Measurements from ENCODE around the gene TMED7. TPM values are rescaled to one million over a fixed set of nuclear protein-coding genes. Genes with fewer than 3 reads are reported as not detected.

Gene TMED7
- total RNA-seq, 1 donor from 2014 or later = 163 TPM

DNA sequence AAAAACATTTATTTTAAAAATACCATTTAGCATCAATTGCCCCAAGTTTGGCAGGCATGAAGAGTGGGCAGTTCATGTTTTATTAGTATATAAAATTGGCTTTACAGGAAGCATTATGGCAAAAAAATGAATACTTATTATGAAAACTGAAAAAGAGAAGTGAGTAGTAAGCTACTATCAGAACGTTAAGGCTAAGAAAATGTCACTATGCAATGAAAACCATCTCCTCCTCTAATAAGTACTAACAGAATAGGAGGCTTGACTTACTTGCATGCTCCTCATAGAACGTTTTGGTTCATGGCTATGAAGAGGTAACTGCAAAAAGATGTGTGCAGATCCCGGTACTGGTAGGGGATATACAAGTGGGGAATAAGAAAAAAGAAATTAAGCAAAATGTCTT is 47.2 kb downstream of the TMED7 start:
- Histone ChIP-seq H3K9ac (ENCODE audit: low read length) (no peak overlapping the region), H3K27ac (ENCODE audit: low read depth, low read length) (no peak overlapping the region), H3K36me3 (ENCODE audit: insufficient read depth, low read length) (peaks cover 6% of the 10 kb centered on the region), H3K27me3 (ENCODE audit: insufficient read depth, low read length) (no peaks in the 10 kb centered on the region), H4K20me1 (ENCODE audit: insufficient read depth, low read length) (no peaks in the 10 kb centered on the region), H3K4me2 (ENCODE audit: low read length) (no peak overlapping the region), H2AFZ (ENCODE audit: low read depth, low read length) (no peak overlapping the region), H3K4me1 (ENCODE audit: insufficient read depth, low read length) (peaks cover 35% of the 10 kb centered on the region), H3K4me3 (ENCODE audit: insufficient read depth, low read depth, low read length) (no peak overlapping the region), H3K79me2 (ENCODE audit: insufficient read depth, low read length) (peaks cover 20% of the 10 kb centered on the region), H3K9me3 (ENCODE audit: insufficient read depth, low read depth, low read length) (no peaks in the 10 kb centered on the region)
- no peak overlapping the region for H3K4me3 Mint-ChIP-seq (ENCODE audit: unreplicated experiment)
- H3K27ac Mint-ChIP-seq (ENCODE audit: unreplicated experiment) = no peak overlapping the region
- H3K9me3 Mint-ChIP-seq (ENCODE audit: unreplicated experiment) = peaks cover 7% of the 10 kb centered on the region
- FAIRE-seq (no peak), DNase-seq (ENCODE audit: low read depth) (no peak)
- TF ChIP-seq, protein P1, sequence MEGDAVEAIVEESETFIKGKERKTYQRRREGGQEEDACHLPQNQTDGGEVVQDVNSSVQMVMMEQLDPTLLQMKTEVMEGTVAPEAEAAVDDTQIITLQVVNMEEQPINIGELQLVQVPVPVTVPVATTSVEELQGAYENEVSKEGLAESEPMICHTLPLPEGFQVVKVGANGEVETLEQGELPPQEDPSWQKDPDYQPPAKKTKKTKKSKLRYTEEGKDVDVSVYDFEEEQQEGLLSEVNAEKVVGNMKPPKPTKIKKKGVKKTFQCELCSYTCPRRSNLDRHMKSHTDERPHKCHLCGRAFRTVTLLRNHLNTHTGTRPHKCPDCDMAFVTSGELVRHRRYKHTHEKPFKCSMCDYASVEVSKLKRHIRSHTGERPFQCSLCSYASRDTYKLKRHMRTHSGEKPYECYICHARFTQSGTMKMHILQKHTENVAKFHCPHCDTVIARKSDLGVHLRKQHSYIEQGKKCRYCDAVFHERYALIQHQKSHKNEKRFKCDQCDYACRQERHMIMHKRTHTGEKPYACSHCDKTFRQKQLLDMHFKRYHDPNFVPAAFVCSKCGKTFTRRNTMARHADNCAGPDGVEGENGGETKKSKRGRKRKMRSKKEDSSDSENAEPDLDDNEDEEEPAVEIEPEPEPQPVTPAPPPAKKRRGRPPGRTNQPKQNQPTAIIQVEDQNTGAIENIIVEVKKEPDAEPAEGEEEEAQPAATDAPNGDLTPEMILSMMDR (IDR thresholded peaks at IDR 0.05; ENCODE audit: insufficient read depth, low read depth, low read length) = no peak
- TF ChIP-seq EZH2 (IDR thresholded peaks at IDR 0.05; ENCODE audit: insufficient read depth, low read length) = no peak
- peaks cover 41% of the 10 kb centered on the region for H3K4me1 Mint-ChIP-seq (ENCODE audit: low read depth, unreplicated experiment)
- no peaks in the 10 kb centered on the region for H3K27me3 Mint-ChIP-seq (ENCODE audit: low read depth, unreplicated experiment)
- H3K36me3 Mint-ChIP-seq (ENCODE audit: low read depth, unreplicated experiment) = peaks cover 7% of the 10 kb centered on the region

DNA sequence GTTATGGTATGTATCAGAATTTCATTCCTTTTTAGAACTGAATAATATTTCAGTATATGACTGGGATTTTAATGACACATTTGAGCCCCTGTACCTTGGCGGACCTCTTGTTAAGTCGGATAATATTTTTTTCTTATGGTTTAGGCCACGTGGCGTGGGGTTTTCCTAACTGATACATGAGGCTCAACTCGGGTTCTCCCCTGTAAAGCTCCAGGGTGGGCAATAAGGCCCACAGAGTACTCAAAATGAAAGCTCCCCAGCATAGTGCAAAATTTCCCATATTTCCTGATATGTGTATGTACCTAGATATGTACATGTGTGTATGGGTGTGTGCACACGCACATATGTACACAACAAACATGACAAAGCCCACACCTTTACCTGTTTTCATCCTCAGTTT is 48.1 kb downstream of the TMED7 start:
- no peaks in the 10 kb centered on the region for H3K27me3 ChIP-seq (ENCODE audit: insufficient read depth, low read length)
- no peaks in the 10 kb centered on the region for H4K20me1 ChIP-seq (ENCODE audit: insufficient read depth, low read length)
- peaks cover 7% of the 10 kb centered on the region for H3K36me3 Mint-ChIP-seq (ENCODE audit: low read depth, unreplicated experiment)
- no peak overlapping the region for H3K27ac Mint-ChIP-seq (ENCODE audit: unreplicated experiment)
- peaks cover 6% of the 10 kb centered on the region for H3K36me3 ChIP-seq (ENCODE audit: insufficient read depth, low read length)
- no peak for TF ChIP-seq EZH2 (IDR thresholded peaks at IDR 0.05; ENCODE audit: insufficient read depth, low read length)
- TF ChIP-seq, protein P1 (IDR thresholded peaks at IDR 0.05; ENCODE audit: insufficient read depth, low read depth, low read length) = no peak
- DNase-seq (ENCODE audit: low read depth) = no peak
- H3K79me2 ChIP-seq (ENCODE audit: insufficient read depth, low read length) = peaks cover 16% of the 10 kb centered on the region
- peaks cover 37% of the 10 kb centered on the region for H3K4me1 Mint-ChIP-seq (ENCODE audit: low read depth, unreplicated experiment)
- no peak overlapping the region for H3K4me3 ChIP-seq (ENCODE audit: insufficient read depth, low read depth, low read length)
- H3K27ac ChIP-seq (ENCODE audit: low read depth, low read length) = no peak overlapping the region
- no peak overlapping the region for H3K4me3 Mint-ChIP-seq (ENCODE audit: unreplicated experiment)
- H3K27me3 Mint-ChIP-seq (ENCODE audit: low read depth, unreplicated experiment) = no peaks in the 10 kb centered on the region
- H3K4me1 ChIP-seq (ENCODE audit: insufficient read depth, low read length) = peaks cover 32% of the 10 kb centered on the region
- H3K9me3 Mint-ChIP-seq (ENCODE audit: unreplicated experiment) = peaks cover 7% of the 10 kb centered on the region
- FAIRE-seq = no peak
- no peak overlapping the region for H3K9ac ChIP-seq (ENCODE audit: low read length)
- no peak overlapping the region for H2AFZ ChIP-seq (ENCODE audit: low read depth, low read length)
- H3K9me3 ChIP-seq (ENCODE audit: insufficient read depth, low read depth, low read length) = no peaks in the 10 kb centered on the region
- no peak overlapping the region for H3K4me2 ChIP-seq (ENCODE audit: low read length)

DNA sequence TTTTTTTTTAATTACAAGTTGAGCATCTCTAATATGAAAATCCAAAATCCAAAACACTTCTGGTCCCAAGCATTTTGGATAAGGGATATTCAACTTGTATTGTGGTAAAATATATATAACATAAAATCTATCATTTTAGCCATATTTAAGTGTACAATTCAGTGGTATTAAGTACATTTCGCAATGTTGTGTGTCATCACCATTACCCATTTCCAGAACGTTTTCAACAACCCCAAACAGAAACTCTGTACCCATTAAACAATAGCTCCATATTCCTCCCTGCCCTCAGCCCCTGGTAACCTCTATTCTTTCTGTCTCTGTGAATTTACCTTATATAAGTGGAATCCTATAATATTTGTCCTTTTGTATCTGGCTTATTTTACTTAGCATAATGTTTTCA is 48.5 kb downstream of the TMED7 start:
- Histone ChIP-seq H4K20me1 (ENCODE audit: insufficient read depth, low read length) (no peaks in the 10 kb centered on the region), H3K27ac (ENCODE audit: low read depth, low read length) (no peak overlapping the region), H2AFZ (ENCODE audit: low read depth, low read length) (no peak overlapping the region), H3K9ac (ENCODE audit: low read length) (no peak overlapping the region), H3K4me1 (ENCODE audit: insufficient read depth, low read length) (peaks cover 34% of the 10 kb centered on the region), H3K27me3 (ENCODE audit: insufficient read depth, low read length) (no peaks in the 10 kb centered on the region), H3K4me3 (ENCODE audit: insufficient read depth, low read depth, low read length) (no peak overlapping the region), H3K36me3 (ENCODE audit: insufficient read depth, low read length) (peaks cover 6% of the 10 kb centered on the region), H3K9me3 (ENCODE audit: insufficient read depth, low read depth, low read length) (no peaks in the 10 kb centered on the region), H3K4me2 (ENCODE audit: low read length) (no peak overlapping the region), H3K79me2 (ENCODE audit: insufficient read depth, low read length) (peaks cover 12% of the 10 kb centered on the region)
- DNase-seq (ENCODE audit: low read depth) = no peak
- Mint-ChIP-seq H3K9me3 (ENCODE audit: unreplicated experiment) (peaks cover 7% of the 10 kb centered on the region), H3K4me3 (ENCODE audit: unreplicated experiment) (no peak overlapping the region), H3K27me3 (ENCODE audit: low read depth, unreplicated experiment) (no peaks in the 10 kb centered on the region), H3K36me3 (ENCODE audit: low read depth, unreplicated experiment) (peaks cover 7% of the 10 kb centered on the region), H3K4me1 (ENCODE audit: low read depth, unreplicated experiment) (peaks cover 40% of the 10 kb centered on the region), H3K27ac (ENCODE audit: unreplicated experiment) (no peak overlapping the region)
- TF ChIP-seq, protein P1 (IDR thresholded peaks at IDR 0.05; ENCODE audit: insufficient read depth, low read depth, low read length) = no peak
- TF ChIP-seq EZH2 (IDR thresholded peaks at IDR 0.05; ENCODE audit: insufficient read depth, low read length) = no peak
- FAIRE-seq = no peak
